ENCODE data around the gene TADA2B. TPM values are rescaled to one million over a fixed set of nuclear protein-coding genes. Genes with fewer than 3 reads are reported as not detected.

TADA2B gene
- total RNA-seq, 1 experiment from 2014 or later, result 29.5 TPM

DNA sequence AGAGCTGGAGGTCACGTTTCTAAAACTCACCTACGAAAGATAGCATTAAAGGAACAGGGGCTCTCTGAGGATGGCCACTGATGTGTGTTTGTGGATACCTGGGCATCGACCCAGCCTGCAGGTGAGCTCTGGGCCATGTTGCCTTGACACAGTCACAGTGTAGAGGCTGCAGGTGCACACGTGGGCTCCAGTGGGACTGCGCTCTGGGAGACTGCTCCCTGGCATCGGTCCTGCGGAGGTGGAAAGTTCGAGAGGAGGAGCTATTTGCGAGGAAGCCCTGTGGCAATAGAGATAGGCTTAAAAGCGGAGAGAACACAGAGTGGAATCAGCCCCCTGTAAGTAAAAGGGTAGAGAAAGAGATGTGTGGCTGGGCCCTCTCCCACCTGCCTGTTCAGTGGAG, 12.3 kb upstream of the TADA2B start:
- Mint-ChIP-seq H3K9me3 (ENCODE audit: unreplicated experiment) (no peaks in the 10 kb centered on the region), H3K4me3 (ENCODE audit: unreplicated experiment) (no peak overlapping the region), H3K36me3 (ENCODE audit: insufficient read depth, unreplicated experiment) (peaks cover 65% of the 10 kb centered on the region), H3K27ac (ENCODE audit: low read depth, unreplicated experiment) (peak overlapping the region; percentile 71), H3K4me1 (ENCODE audit: insufficient read depth, unreplicated experiment) (no peaks in the 10 kb centered on the region), H3K27me3 (ENCODE audit: insufficient read depth, unreplicated experiment) (no peaks in the 10 kb centered on the region)
- intact Hi-C loops (cut with micrococcal nuclease), result no loop called here
- ChIA-PET POLR2A (interaction anchor here (0.6 to 2.0 kb wide), 2 partner anchors 12 to 33 kb away, joined by 3 to 8 read pairs; partner anchors contain the start of gene TADA2B), CTCF (interaction anchor here (1.5 to 1.7 kb wide), 2 partner anchors 12 to 40 kb away, joined by 4 read pairs; a partner anchor contains a TSS)
- TF ChIP-seq, protein P1, sequence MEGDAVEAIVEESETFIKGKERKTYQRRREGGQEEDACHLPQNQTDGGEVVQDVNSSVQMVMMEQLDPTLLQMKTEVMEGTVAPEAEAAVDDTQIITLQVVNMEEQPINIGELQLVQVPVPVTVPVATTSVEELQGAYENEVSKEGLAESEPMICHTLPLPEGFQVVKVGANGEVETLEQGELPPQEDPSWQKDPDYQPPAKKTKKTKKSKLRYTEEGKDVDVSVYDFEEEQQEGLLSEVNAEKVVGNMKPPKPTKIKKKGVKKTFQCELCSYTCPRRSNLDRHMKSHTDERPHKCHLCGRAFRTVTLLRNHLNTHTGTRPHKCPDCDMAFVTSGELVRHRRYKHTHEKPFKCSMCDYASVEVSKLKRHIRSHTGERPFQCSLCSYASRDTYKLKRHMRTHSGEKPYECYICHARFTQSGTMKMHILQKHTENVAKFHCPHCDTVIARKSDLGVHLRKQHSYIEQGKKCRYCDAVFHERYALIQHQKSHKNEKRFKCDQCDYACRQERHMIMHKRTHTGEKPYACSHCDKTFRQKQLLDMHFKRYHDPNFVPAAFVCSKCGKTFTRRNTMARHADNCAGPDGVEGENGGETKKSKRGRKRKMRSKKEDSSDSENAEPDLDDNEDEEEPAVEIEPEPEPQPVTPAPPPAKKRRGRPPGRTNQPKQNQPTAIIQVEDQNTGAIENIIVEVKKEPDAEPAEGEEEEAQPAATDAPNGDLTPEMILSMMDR (IDR thresholded peaks at IDR 0.05; ENCODE audit: unreplicated experiment), result no peak
- DNase-seq (ENCODE audit: unreplicated experiment), result no peak
- BruUV-seq (replicated peaks), result TSS peak; percentile 35

- Mint-ChIP-seq H3K36me3 (ENCODE audit: insufficient read depth, unreplicated experiment) (peaks cover 55% of the 10 kb centered on the region), H3K4me1 (ENCODE audit: insufficient read depth, unreplicated experiment) (no peaks in the 10 kb centered on the region), H3K27ac (ENCODE audit: low read depth, unreplicated experiment) (no peak overlapping the region), H3K27me3 (ENCODE audit: insufficient read depth, unreplicated experiment) (no peaks in the 10 kb centered on the region), H3K4me3 (ENCODE audit: unreplicated experiment) (no peak overlapping the region), H3K9me3 (ENCODE audit: unreplicated experiment) (no peaks in the 10 kb centered on the region)
- ChIA-PET POLR2A (interaction anchor here (0.6 to 2.0 kb wide), 4 partner anchors 11 to 35 kb away, joined by 3 to 8 read pairs (median 4); partner anchors contain the start of gene TADA2B), CTCF (interaction anchor here (0.7 to 1.7 kb wide), 2 partner anchors 11 to 699 kb away, joined by 3 to 4 read pairs; a partner anchor contains a TSS)
- BruUV-seq (replicated peaks), result no TSS peak
- intact Hi-C loops (cut with micrococcal nuclease), result no loop called here
- no peak for DNase-seq (ENCODE audit: unreplicated experiment)
- TF ChIP-seq, protein P1 (IDR thresholded peaks at IDR 0.05; ENCODE audit: unreplicated experiment), result no peak
Measured at GRCh38 chr4:7031558-7032449, 11.4 kb upstream of the TADA2B start.

DNA sequence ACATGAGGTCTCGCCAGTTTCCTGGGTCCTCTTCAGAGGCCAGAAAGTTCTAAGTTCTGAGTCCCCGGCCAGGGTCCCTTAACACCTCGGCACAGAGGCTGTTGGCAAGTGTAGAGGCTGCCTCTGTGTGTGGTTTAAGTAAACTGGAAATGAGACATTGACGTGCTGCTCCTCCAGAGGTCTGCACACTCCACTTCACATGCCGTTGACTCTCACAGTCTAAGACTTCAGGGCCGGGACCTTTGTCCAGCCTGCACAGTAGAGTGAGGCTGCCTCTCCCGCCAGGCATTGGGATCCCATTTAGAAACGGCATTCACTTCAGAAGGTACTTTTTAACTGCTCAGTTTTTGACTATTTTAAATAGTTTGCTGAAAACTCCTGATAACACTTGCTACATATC, 10.6 kb upstream of the TADA2B start:
- no peaks in the 10 kb centered on the region for H3K4me1 Mint-ChIP-seq (ENCODE audit: insufficient read depth, unreplicated experiment)
- no TSS peak for BruUV-seq (replicated peaks)
- no peak overlapping the region for H3K27ac Mint-ChIP-seq (ENCODE audit: low read depth, unreplicated experiment)

More for the DNA sequence above, 10.6 kb upstream of the TADA2B start:
- ChIA-PET POLR2A (interaction anchor here (0.8 kb wide), 1 partner anchor 34 kb away, joined by 4 read pairs; no protein-coding TSS in a partner anchor), CTCF (interaction anchor here (1.7 kb wide), 1 partner anchor 10 kb away, joined by 4 read pairs; a partner anchor contains a TSS)
- intact Hi-C loops (cut with micrococcal nuclease), result no loop called here
- TF ChIP-seq, protein P1 (IDR thresholded peaks at IDR 0.05; ENCODE audit: unreplicated experiment), result no peak
- no peak overlapping the region for H3K4me3 Mint-ChIP-seq (ENCODE audit: unreplicated experiment)
- H3K27me3 Mint-ChIP-seq (ENCODE audit: insufficient read depth, unreplicated experiment), result no peaks in the 10 kb centered on the region
- peaks cover 53% of the 10 kb centered on the region for H3K36me3 Mint-ChIP-seq (ENCODE audit: insufficient read depth, unreplicated experiment)
- no peak for DNase-seq (ENCODE audit: unreplicated experiment)
- H3K9me3 Mint-ChIP-seq (ENCODE audit: unreplicated experiment), result no peaks in the 10 kb centered on the region
